Activated naive CD8-positive, alpha-beta T cell treated with anti-CD3 and anti-CD28 coated beads, Interleukin-2, amount 10 ng/mL, durations not matched to agents 7 days and 5 days (primary cell): ENCODE measurements around the gene JMJD8. TPM values are rescaled to one million over a fixed set of nuclear protein-coding genes. Genes with fewer than 3 reads are reported as not detected.

ENCODE experiments used
- ATAC-seq: fragments of 150-1000 bp; cut with Tn5 transposase; one replicate; pipeline ENCODE4 v1.10.0; 2021; ENCODE audit warnings: low read depth, moderate library complexity
- POLR2A ChIA-PET: fragments of 350-600 bp; sonication (Branson Sonifier 250); formaldehyde crosslinking; loops from one replicate; lab custom pipeline; 2021; ENCODE audit warnings: antibody characterized with exemption; lab: Charles Lee
- DNase-seq: peaks from one replicate; pipeline ENCODE4 v3.0.0; 2021
- H3K27ac Mint-ChIP-seq: one replicate; pipeline ENCODE4 v1.8.0; 2022; ENCODE audit warnings: mild to moderate bottlenecking, mixed read lengths
- H3K27me3 Mint-ChIP-seq: one replicate; pipeline ENCODE4 v1.8.0; 2022; ENCODE audit warnings: mild to moderate bottlenecking, moderate library complexity, mixed read lengths
- H3K36me3 Mint-ChIP-seq: one replicate; pipeline ENCODE4 v1.8.0; 2021; ENCODE audit warnings: mild to moderate bottlenecking, mixed read lengths
- H3K4me1 Mint-ChIP-seq: one replicate; pipeline ENCODE4 v1.8.0; 2021; ENCODE audit warnings: mixed read lengths
- H3K4me3 Mint-ChIP-seq: one replicate; pipeline ENCODE4 v1.8.0; 2022; ENCODE audit warnings: mild to moderate bottlenecking, moderate library complexity, mixed read lengths
- H3K9me3 Mint-ChIP-seq: one replicate; pipeline ENCODE4 v1.8.0; 2021; ENCODE audit warnings: mixed read lengths
- total RNA-seq, 2 experiments: library from RNA; stranded (reverse); gene quantifications; one replicate each; pipeline ENCODE4 v1.2.3, GENCODE V29; 2021

Gene JMJD8
- total RNA-seq, 2 experiments from 2014 or later, result 34.0 to 38.3 TPM

DNA sequence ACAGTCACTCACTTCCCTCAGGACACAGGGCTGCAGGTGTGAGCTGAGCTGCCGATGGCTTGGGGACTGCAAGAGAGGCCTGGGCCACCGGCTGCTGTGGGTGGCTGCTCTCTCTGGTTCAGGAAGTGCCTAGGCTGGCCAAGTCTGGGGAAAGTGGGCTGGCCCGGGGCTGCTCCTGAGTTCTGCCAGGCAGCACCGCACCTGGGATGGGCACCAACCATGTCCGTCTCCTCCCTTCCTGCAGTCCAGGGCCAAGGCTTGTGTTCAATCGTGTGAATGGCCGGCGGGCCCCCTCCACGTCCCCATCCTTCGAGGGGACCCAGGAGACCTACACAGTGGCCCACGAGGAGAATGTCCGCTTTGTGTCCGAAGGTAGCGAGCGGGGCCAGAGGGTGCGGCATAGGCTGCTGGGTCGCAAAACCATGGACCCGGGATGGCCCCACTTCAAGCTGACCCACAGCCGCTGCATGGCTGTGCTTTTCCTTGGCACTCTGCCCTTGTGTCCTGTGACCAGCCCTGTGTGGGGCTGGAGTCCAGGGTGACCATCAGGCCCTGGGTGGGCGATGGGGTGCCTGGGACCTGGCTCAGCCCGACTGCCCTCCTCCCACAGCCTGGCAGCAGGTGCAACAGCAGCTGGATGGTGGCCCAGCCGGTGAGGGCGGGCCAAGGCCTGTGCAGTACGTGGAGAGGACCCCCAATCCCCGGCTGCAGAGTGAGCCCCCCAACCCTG is 36.8 kb downstream of the JMJD8 start:
- no peak overlapping the region for H3K4me3 Mint-ChIP-seq
- ATAC-seq, result no peak
- no peaks in the 10 kb centered on the region for H3K36me3 Mint-ChIP-seq
- no peaks in the 10 kb centered on the region for H3K27me3 Mint-ChIP-seq
- H3K27ac Mint-ChIP-seq, result no peak overlapping the region
- DNase-seq, result no peak
- H3K4me1 Mint-ChIP-seq, result peaks cover 5% of the 10 kb centered on the region
- H3K9me3 Mint-ChIP-seq, result no peaks in the 10 kb centered on the region
- POLR2A ChIA-PET, result interaction anchor here (1.2 to 3.1 kb wide), 2 partner anchors 11 to 120 kb away, joined by 4 to 13 read pairs; partner anchors contain the start of genes CAPN15 and METTL26

GRCh38 chr16:646679-647172 is 37.4 kb downstream of the JMJD8 start:
- Mint-ChIP-seq H3K4me1 (peaks cover 5% of the 10 kb centered on the region), H3K36me3 (no peaks in the 10 kb centered on the region), H3K4me3 (no peak overlapping the region), H3K9me3 (no peaks in the 10 kb centered on the region), H3K27me3 (no peaks in the 10 kb centered on the region), H3K27ac (peak overlapping the region; percentile 12)
- POLR2A ChIA-PET, result no interaction called here
- no peak for DNase-seq
- ATAC-seq, result no peak

GRCh38 chr16:645852-646678 is 38.1 kb downstream of the JMJD8 start:
- Mint-ChIP-seq H3K9me3 (no peaks in the 10 kb centered on the region), H3K4me1 (peaks cover 5% of the 10 kb centered on the region), H3K4me3 (no peak overlapping the region), H3K27ac (no peak overlapping the region), H3K27me3 (no peaks in the 10 kb centered on the region), H3K36me3 (no peaks in the 10 kb centered on the region)
- POLR2A ChIA-PET, result no interaction called here
- DNase-seq (no peak), ATAC-seq (no peak)

DNA sequence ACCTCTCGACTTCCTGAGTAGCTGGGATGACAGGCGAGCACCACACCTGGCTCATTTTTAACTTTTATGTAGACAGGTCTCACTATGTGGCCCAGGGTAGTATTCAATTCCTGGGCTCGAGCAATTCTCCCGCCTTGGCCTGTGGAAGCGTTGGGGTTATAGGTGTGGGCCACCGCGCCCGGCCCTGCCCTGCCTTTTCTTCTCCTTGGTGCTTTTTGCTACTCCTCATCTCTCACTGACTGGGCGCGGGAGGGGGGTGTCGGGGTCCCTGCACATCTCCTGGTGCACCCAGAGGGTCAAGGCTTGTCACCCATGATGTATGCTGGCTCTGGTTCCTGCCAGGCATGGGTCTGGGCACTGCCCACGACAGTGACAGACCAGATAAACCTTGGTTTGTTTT is 39.6 kb downstream of the JMJD8 start:
- no peak overlapping the region for H3K4me3 Mint-ChIP-seq
- no peak for ATAC-seq
- H3K27me3 Mint-ChIP-seq, result no peaks in the 10 kb centered on the region
- peak overlapping the region; percentile 26 for H3K27ac Mint-ChIP-seq
- H3K36me3 Mint-ChIP-seq, result no peaks in the 10 kb centered on the region
- POLR2A ChIA-PET, result interaction anchor here (1.4 kb wide), 1 partner anchor 72 kb away, joined by 3 read pairs; no protein-coding TSS in a partner anchor
- no peak for DNase-seq
- H3K4me1 Mint-ChIP-seq, result peaks cover 5% of the 10 kb centered on the region
- no peaks in the 10 kb centered on the region for H3K9me3 Mint-ChIP-seq

DNA sequence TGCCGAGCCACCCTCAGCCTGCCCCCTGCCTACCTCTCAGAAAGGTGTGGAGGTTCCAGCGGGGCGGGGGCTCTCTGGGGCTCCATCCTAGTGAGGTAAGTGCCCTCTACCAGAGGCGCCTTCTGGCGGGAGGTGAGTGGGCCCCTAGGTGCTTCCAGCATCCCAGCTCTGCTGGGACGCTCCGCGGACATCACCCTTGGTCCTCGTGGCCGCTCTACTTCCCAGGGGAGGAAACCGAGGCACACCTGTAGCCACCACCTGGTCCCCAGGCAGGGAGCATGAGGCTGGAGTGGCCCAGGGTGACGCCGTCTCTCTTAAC is 41.1 kb downstream of the JMJD8 start:
- Mint-ChIP-seq H3K27me3 (no peaks in the 10 kb centered on the region), H3K36me3 (no peaks in the 10 kb centered on the region), H3K4me1 (peaks cover 5% of the 10 kb centered on the region), H3K27ac (no peak overlapping the region), H3K9me3 (no peaks in the 10 kb centered on the region), H3K4me3 (peak overlapping the region; percentile 76)
- ATAC-seq, result no peak
- POLR2A ChIA-PET, result interaction anchor here (0.6 kb wide), 1 partner anchor 26 kb away, joined by 3 read pairs; no protein-coding TSS in a partner anchor
- no peak for DNase-seq

DNA sequence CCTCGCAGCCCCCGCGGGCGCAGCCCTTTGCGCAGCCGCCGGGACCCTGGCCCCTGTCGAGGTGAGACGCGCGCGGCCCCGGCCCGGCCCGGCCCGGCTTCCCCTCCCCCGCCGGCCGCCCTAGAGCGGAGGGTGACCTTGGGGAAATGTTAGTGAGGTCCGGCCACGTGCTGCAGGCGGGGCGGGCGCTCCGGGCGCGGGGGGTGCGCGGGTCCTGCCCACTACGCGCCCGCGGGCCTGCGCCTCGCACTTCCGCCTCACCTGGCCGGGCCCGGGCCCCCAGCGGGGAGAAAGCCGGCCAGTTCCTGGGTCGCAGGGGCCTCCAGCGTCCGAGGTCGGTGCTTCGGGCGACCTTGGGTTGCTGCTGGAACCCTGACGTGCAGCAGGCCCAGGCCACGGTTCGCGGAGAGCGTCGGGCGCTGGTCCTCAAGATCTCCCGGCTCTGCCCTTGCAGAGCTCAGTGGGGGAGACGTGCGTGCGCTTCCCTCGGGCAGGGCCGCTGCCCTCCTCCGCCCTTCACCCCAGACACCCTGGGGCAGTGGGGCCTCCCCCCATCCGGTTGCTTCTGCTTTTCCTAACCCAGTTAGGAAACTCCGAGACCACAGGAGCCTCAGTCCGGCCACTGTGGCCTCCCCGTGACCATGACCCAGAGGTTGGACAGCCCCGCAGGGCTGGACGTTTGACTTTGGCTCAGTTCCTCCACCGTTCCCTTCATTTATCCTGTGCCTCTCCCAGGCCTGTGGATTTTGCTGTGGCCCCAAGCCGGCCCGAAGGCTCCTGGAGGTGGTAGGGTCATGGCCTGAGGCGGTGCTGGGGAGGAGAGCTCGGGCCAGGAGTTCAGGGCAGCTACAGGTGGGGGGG is 41.7 kb downstream of the JMJD8 start:
- no peaks in the 10 kb centered on the region for H3K27me3 Mint-ChIP-seq
- H3K4me3 Mint-ChIP-seq, result peak overlapping the region; percentile 76
- H3K27ac Mint-ChIP-seq, result peak overlapping the region; percentile 51
- H3K36me3 Mint-ChIP-seq, result no peaks in the 10 kb centered on the region
- ATAC-seq (peak; percentile 44), DNase-seq (peak; percentile 74)
- H3K4me1 Mint-ChIP-seq, result peaks cover 5% of the 10 kb centered on the region
- H3K9me3 Mint-ChIP-seq, result no peaks in the 10 kb centered on the region
- POLR2A ChIA-PET, result interaction anchor here (0.6 kb wide), 1 partner anchor 26 kb away, joined by 3 read pairs; no protein-coding TSS in a partner anchor

DNA sequence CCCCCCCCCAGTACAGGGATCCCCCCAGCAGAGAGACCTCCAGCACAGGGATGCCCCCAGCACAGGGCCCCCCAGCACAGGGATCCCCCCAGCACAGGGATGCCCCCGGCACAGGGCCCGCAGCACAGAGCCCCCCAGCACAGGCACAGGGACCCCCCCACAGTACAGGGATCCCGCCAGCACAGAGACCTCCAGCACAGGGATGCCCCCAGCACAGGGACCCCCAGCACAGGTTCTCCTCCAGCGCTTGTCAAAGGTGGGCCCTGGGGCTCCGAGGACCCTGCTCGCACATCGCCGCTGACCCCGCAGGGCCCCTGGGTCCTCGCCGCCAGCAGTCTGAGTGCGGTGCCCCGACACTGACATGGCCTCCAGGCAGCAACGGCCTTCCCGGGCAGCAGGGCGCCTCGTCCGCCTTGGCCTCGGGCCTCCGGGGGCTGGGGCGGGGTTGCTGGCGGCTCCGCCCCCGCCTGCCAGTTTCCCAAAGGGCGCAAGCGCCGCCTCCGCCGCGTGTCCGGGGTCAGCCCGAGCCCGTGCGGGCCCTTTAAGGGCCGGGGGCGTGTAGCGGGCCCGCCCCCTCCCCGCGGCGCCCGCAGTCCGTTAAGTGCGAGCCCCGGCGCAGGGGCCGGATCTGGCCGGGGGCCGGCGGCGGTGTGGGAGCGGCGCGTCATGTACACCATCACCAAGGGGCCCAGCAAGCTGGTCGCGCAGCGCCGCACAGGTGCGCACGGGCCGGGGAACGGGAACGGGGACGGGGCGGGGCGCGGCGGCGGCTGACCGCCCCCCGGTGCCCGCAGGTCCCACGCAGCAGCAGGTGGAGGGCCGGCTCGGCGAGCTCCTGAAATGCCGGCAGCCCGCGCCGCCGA is 42.6 kb downstream of the JMJD8 start, which contains the start of gene MCRIP2:
Gene MCRIP2, plus strand, starts transcription at position 503 of the 863 bp plus-strand sequence. Its CDS starts 164 bp downstream, at position 667.
- Mint-ChIP-seq H3K4me1 (peaks cover 8% of the 10 kb centered on the region), H3K27me3 (no peaks in the 10 kb centered on the region), H3K9me3 (no peaks in the 10 kb centered on the region), H3K4me3 (peak within 1 kb of the TSS; percentile 76), H3K36me3 (no peaks in the 10 kb centered on the region), H3K27ac (peak within 1 kb of the TSS; percentile 67)
- POLR2A ChIA-PET, result no interaction called here
- DNase-seq (peak; percentile 87), ATAC-seq (peak; percentile 57)

DNA sequence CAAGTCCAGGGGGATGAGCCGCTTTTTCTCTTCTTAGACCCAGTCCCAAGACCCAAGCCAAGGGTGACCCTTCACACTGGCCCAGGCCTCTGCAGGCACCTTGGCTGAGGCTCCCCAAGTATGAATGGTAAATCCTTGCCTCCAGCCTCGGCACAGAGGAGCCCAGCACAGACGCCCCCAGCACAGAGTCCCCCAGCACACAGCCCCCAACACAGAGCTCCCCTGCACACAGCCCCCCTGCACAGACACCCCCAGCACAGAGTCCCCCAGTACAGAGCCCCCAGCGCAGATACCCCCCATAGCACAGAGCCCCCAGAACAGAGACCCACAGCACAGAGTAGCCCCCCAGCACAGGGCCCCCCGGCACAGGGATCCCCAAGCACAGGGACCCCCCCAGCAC is 43.5 kb downstream of the JMJD8 start:
- Mint-ChIP-seq H3K27me3 (no peaks in the 10 kb centered on the region), H3K9me3 (no peaks in the 10 kb centered on the region), H3K4me3 (peak overlapping the region; percentile 70), H3K36me3 (no peaks in the 10 kb centered on the region), H3K4me1 (peaks cover 11% of the 10 kb centered on the region), H3K27ac (peak overlapping the region; percentile 67)
- ATAC-seq (no peak), DNase-seq (no peak)
- POLR2A ChIA-PET, result no interaction called here

GRCh38 chr16:638836-639235 is 45.3 kb downstream of the JMJD8 start:
- no peaks in the 10 kb centered on the region for H3K27me3 Mint-ChIP-seq
- ATAC-seq (no peak), DNase-seq (no peak)
- no peak overlapping the region for H3K4me3 Mint-ChIP-seq
- POLR2A ChIA-PET, result no interaction called here
- H3K4me1 Mint-ChIP-seq, result peaks cover 9% of the 10 kb centered on the region
- H3K36me3 Mint-ChIP-seq, result no peaks in the 10 kb centered on the region
- H3K27ac Mint-ChIP-seq, result no peak overlapping the region
- H3K9me3 Mint-ChIP-seq, result no peaks in the 10 kb centered on the region

GRCh38 chr16:638034-638543 is 46.0 kb downstream of the JMJD8 start:
- H3K36me3 Mint-ChIP-seq, result no peaks in the 10 kb centered on the region
- no peaks in the 10 kb centered on the region for H3K27me3 Mint-ChIP-seq
- no peak overlapping the region for H3K4me3 Mint-ChIP-seq
- DNase-seq (no peak), ATAC-seq (no peak)
- no peak overlapping the region for H3K27ac Mint-ChIP-seq
- no peaks in the 10 kb centered on the region for H3K9me3 Mint-ChIP-seq
- POLR2A ChIA-PET, result interaction anchor here (0.5 kb wide), 1 partner anchor 524 kb away, joined by 4 read pairs; no protein-coding TSS in a partner anchor
- peaks cover 9% of the 10 kb centered on the region for H3K4me1 Mint-ChIP-seq

- DNase-seq (no peak), ATAC-seq (peak; percentile 2)
- POLR2A ChIA-PET, result interaction anchor here (1.1 to 2.5 kb wide), 10 partner anchors 12 to 282 kb away, joined by 3 to 13 read pairs (median 5); partner anchors contain the start of genes CAPN15, CHTF18, NHLRC4 and RAB40C
- Mint-ChIP-seq H3K4me1 (peaks cover 6% of the 10 kb centered on the region), H3K4me3 (peak overlapping the region; percentile 94), H3K27me3 (no peaks in the 10 kb centered on the region), H3K9me3 (no peaks in the 10 kb centered on the region), H3K27ac (peak overlapping the region; percentile 94), H3K36me3 (no peaks in the 10 kb centered on the region)
Measured at GRCh38 chr16:637081-638018, 46.8 kb downstream of the JMJD8 start.
